GM21360 (cell line): ENCODE data around the gene ITIH1.

ENCODE experiments used
- ATAC-seq: cut with Tn5 transposase; IDR thresholded peaks from one replicate; pipeline ENCODE4 v1.9.1; 2021; ENCODE audit warnings: mild to moderate bottlenecking, moderate library complexity; ENCODE audit not compliant: unreplicated experiment

The ITIH1 gene

GRCh38 chr3:52813810-52814209 is 36.4 kb downstream of the ITIH1 start:
- no peak for ATAC-seq

GRCh38 chr3:52816199-52816598 is 38.8 kb downstream of the ITIH1 start:
- ATAC-seq = no peak

DNA sequence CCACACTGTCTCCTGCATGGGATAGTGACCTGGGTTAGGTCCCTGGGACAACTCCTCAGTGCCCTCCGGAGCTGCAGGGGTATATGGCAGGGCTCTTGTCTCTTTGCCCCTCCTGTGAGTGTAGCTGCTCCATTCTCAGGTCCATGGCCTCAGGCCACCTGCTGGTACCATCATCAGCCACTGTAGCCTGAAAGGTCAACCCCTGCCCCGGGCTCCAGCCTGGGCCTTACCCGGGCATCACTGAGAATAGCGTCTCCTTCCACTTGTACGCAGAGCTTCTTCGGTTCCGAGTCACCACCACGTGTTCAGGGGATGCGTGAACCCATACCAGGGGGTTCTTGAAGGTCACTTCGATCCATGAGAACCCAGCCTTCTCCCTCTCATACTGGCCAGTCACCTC is 39.3 kb downstream of the ITIH1 start:
- ATAC-seq = no peak

- ATAC-seq = no peak
Observed at GRCh38 chr3:52817221-52817620, 39.8 kb downstream of the ITIH1 start.

DNA sequence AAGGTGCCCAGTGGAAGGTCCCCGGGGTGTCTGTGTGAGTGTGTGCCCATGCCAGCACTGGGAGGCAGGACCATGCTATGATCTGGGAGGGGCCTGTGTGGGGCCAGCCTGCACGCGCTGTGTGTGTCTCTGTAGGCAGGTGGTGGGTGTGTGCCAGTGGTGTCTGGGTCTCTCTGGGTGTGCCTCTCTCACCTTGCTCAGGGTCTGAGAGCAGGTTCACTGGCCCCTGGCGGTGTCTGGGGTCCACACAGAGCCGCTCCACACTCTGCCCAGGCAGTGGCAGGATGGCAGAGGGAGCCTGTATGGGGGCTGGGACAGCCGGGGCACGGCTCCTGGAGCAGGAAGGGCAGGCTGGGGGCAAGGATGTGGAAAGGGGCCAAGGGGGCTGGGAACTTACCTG is 40.5 kb downstream of the ITIH1 start:
- no peak for ATAC-seq

DNA sequence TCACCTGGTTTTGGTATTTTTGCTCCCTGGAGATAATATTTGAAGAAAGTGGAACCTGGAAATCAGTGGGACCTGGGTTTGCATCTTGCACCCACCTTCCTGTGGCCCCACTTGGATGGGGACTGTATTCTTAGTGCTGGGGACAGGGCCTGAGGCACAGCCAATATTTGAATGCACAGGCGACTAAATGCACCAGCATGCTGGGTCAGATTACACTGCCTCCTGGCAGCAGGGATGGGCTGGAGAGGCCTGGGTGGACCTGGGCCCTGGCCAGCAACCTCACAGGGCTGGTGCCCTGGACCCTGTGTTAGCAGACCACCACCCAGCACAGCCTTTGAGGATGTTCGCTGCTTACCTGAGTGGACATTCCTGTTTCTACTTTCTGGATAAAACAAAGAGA is 42.5 kb downstream of the ITIH1 start:
- no peak for ATAC-seq

- no peak for ATAC-seq
Observed at GRCh38 chr3:52820736-52821135, 43.3 kb downstream of the ITIH1 start.

DNA sequence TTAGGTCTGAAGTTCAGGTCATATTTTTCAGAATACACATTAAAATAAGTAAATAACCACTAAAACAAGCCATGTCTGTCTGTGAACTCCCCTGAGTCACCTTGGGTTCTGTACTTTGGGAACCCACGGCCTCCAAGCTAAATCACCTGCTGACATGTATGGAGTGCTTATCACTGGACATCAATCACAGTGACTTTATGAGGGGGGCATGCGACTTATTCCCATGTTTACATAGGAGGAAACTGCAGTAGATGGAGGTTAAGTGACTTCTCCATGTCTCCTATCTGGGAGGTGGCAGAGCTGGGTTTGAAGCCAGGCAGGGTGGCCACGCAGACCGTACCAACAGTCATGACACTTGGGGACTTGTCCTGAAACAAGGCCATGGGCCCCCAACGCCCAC is 45.0 kb downstream of the ITIH1 start:
- ATAC-seq = no peak

DNA sequence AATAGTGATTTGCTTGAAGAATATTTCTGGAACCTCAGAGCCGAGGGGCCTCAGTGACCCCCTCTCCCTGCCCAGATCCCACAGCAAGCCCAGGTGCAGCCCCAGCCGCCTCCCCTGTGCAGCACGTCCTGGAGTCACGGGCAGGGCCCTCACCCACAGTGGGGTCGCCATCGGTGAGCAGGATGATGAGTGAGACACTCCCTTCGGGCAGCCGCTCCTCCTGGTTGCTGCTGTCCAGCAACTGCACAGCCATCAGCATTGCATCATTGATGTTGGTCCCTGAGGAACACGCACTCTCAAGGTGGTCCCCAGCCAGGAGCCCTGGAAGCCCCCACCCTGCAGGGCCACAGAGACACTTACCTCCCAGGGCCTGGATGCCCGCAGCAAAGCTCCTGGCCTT is 46.6 kb downstream of the ITIH1 start:
- no peak for ATAC-seq

- ATAC-seq = no peak
Observed at GRCh38 chr3:52827441-52827840, 50.0 kb downstream of the ITIH1 start.

- no peak for ATAC-seq
Observed at GRCh38 chr3:52827866-52828376, 50.5 kb downstream of the ITIH1 start.

GRCh38 chr3:52829482-52829881 is 52.1 kb downstream of the ITIH1 start:
- ATAC-seq = no peak

DNA sequence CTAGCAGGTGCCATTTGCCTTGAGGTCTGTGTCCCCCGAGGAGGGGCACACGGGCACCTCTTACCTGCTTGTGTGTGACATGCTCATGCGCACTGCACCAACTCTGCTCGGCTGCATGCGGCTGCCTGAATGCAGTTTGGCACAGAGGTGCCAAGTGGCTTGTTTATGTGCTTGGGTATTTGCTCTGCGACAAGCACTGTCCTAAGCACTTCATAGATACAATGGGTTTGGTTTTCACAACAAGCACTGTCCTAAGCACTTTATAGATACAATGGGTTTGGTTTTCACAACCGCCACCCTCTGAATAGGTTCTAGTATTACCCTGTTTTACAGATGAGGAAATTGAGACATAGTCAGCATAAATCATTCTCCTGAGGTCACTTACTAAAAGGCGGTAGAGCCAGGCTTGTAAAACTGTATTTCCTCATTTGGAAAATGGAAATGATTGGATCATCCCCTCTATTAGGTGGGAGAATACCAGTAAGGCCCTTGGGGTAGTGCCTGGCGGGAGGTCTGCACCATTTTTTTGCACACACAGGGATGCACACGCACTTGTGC is 52.6 kb downstream of the ITIH1 start:
- ATAC-seq = no peak

DNA sequence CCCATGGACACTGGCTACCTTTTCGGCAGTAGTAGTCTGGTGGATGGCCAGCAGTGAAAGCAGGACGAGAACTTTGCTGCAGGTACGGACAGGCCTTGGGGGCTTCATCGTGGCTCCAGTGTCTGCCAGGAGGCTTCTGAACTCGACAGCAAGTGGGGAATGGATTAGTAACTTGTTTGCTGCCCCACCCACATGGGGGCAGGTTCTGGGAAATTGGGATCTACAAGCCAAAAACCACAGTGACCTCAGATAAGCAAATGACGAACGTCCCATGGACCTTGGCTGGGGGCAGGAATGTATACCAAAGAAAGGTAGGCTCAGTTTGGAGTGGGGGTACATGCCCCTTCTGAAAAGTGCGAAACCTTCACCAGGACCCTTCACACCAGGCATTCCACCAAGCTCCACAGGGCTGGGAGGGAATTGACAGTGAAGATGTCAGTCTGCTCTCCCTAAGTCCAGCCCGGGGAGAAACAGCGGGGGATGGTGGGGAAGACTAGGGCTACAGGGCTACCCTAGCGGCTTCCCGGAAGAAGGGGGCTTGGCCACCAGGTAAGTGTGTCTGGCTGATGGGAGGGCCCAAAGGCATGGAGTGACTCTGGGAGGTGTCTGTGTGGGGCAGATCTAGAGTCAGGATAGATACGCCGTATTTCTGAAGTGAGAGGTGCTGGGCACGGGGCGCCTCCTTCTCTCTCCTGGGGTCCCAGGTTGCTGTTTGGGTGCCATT is 53.3 kb downstream of the ITIH1 start, which contains the start of gene ITIH4:
ITIH4 (minus strand) TSS at position 138 of the 724 bp plus-strand sequence; CDS start at position 108, 30 bp downstream.
- ATAC-seq = no peak

DNA sequence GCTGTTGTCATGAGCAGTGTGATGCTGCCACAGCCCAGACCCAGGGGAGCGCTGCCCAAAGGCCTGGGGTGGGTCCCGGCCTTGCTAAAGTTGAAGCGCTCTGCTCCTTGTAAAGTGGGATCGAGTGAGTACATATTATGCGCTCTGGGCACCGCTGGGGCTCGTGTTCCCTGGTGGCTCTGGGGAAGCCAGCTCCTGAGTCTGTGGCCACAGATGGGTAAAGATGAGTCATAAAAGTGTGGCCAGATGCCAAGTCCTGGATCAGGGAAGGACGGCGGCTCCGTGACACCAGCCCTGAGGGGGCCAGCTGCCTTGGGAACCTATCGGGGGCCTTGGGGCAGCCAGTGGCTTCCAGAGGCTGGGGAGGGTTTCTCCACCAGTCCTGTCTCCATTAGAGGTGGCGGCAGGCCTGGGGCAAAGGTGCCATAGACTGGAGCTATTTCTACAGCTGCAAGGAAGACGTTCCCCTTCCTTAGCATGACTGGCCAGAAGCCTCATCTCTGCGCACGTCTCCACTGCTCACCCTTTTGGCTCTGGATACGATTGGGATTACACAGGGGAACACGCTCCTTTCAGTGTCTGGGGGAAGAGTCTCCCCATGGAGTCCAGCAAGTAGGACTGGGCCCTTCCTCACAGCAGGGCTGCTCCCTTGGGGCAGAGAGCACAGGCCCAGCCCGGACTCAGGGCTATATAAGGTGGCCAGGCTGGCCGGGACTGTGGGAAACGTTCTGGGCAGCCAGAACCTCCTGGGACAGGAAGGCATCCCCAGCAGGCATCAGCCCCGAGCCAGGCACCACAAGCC is 54.3 kb downstream of the ITIH1 start:
- ATAC-seq = no peak

DNA sequence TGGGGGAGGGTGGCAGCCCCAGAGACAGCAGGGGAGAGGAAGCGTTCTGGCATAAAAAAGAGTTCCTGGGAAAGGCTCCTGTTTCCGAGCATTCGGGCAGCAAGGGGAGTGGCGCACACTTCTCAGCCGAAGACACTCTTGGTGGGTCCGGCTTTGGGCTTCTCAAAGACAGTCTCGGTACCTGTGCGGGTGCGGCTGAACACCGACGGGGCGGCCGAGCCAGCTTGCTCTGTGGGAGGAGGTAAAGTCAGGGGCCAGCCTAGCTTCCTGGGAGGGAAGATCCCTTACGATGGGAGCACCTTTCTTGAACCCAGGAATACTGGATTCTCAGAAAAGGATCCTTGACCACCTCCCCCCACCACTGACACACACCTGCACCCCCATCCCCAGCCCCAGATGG is 55.8 kb downstream of the ITIH1 start:
- no peak for ATAC-seq

- ATAC-seq = no peak
Observed at GRCh38 chr3:52834871-52835501, 57.6 kb downstream of the ITIH1 start, which contains the start of gene MUSTN1. Gene MUSTN1 (minus strand): TSS chr3:52835019. CDS start chr3:52834948, 71 bp downstream.

DNA sequence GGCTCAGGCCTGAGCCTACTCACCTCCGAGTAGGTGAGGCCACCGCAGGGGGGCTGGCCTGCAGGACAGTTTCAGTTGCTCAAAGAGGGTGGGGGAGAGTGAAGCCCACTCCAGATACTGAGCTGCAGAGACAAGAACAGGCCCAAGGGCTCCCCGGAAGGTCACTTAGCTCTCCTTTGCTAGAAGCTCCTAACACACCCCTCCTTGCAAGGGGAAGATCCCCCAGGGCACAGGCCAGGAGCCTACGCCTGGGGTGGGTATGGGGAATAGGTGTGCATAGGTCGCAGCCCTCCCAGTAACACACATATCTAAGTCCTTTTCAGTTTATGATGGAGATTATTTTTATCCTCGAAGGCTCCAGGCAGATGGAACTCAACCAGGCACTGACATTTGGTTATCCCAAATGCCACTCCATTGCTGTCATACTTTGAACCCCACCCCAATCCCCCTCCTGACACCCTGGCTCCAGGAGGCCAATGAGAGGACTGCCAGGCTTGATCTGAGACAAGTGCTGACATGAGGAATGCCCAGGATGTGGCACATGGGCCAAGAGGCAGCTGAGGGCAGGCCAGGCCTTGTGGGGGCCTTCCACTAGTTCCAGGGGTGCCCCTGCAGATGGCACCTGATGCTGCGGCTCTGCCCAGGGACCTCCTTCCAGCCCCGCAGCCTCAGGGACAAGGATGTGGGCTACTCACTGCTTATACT is 58.5 kb downstream of the ITIH1 start:
- no peak for ATAC-seq

DNA sequence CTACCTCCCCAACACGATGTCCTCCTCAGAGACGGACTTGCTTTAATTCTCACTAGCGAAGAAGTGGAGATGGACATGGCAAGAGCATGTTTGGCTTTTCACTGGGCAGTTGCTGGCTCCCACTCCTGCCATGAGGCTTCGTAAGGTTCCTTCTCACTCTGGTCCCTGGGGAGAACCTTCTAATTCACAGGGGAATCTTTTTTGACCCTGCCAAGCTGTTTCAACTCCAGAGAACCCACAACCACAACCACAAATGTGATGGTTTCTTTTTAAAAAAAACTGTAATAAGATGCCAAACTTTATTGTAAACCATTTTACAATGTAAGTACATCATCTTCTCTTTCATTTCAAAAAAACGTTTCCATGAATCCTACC is 59.1 kb downstream of the ITIH1 start:
- ATAC-seq = no peak

- no peak for ATAC-seq
Observed at GRCh38 chr3:52836986-52837385, 59.6 kb downstream of the ITIH1 start.
